ENCODE data around the gene ANKHD1.

GRCh38 chr5:140563596-140563995 lies 162.0 kb downstream of the ANKHD1 start:
- no peak for TF ChIP-seq CTCF (IDR thresholded peaks at IDR 0.05)
- TF ChIP-seq POLR2A (IDR thresholded peaks at IDR 0.05): no peak
